Breast epithelium (tissue), 4 donors: Measurements from ENCODE around the gene PMS1. TPM values are rescaled to one million over a fixed set of nuclear protein-coding genes. Genes with fewer than 3 reads are reported as not detected.

ENCODE experiments used
- DNase-seq, 2 donors: peaks; one replicate each; pipeline ENCODE4 v3.0.0-alpha.2; 2019; ENCODE audit warnings: low spot score in 2 of 2
- H3K27ac ChIP-seq, 2 donors: fragments of 200-600 bp; sonication (generic) in 1 of 2; one replicate each; pipeline ENCODE4 v1.5.1; 2016 to 2019; ENCODE audit warnings: mild to moderate bottlenecking in 1 of 2
- H3K27me3 ChIP-seq, 2 donors: fragments of 200-600 bp; sonication (generic) in 1 of 2; one replicate each; pipeline versions ENCODE4 v1.5.1 to v1.6.0; 2017 to 2019; ENCODE audit warnings: control low read depth in 1 of 2, mild to moderate bottlenecking in 1 of 2
- H3K36me3 ChIP-seq: fragments of 200-600 bp; one replicate; pipeline ENCODE4 v1.5.1; 2019
- H3K4me1 ChIP-seq, 2 donors: fragments of 200-600 bp; sonication (generic); one replicate each; pipeline ENCODE4 v1.5.1; 2016 to 2019; ENCODE audit warnings: control low read depth in 1 of 2
- H3K4me3 ChIP-seq, 3 donors: fragments of 200-600 bp; sonication (generic); 1 replicate in 2 of 3; 2 replicates in 1 of 3; pipeline ENCODE4 v1.5.1; 2016 to 2019; ENCODE audit warnings: mild to moderate bottlenecking in 3 of 3, moderate library complexity in 2 of 3
- H3K9me3 ChIP-seq, 2 donors: fragments of 200-600 bp; sonication (generic) in 1 of 2; one replicate each; pipeline ENCODE4 v1.5.1; 2016 to 2019; ENCODE audit warnings: control low read depth in 1 of 2
- CTCF ChIP-seq, 3 donors: fragments of 450-650 bp; IDR thresholded peaks; one replicate each; pipeline ENCODE4 v1.5.1; 2016 to 2017; ENCODE audit warnings: antibody characterized with exemption in 3 of 3, mild to moderate bottlenecking in 3 of 3, moderate library complexity in 3 of 3
- POLR2A ChIP-seq: fragments of 450-650 bp; IDR thresholded peaks from one replicate; pipeline ENCODE4 v1.6.1; 2016; ENCODE audit warnings: antibody characterized with exemption, mild to moderate bottlenecking, moderate library complexity
- POLR2AphosphoS5 ChIP-seq, 3 donors: sonication (generic); formaldehyde crosslinking; IDR thresholded peaks; one replicate each; pipeline ENCODE4 v1.6.1; 2017; ENCODE audit warnings: antibody characterized with exemption in 3 of 3
- intact Hi-C: fragments of 100-400 bp; cut with DNase I; formaldehyde crosslinking; loops from one replicate; pipeline ENCODE4 v1.15.1; 2023; ENCODE audit warnings: low total_unique reads
- total RNA-seq, 3 donors: library from RNA; depleted of rRNA; stranded (reverse); fragments of >200 nt; gene quantifications; one replicate each; pipeline ENCODE4 v1.1.0, GENCODE V29; 2016

PMS1 gene
- total RNA-seq, 3 donors from 2014 or later: 18.1 to 29.1 (median 21.0) TPM

DNA sequence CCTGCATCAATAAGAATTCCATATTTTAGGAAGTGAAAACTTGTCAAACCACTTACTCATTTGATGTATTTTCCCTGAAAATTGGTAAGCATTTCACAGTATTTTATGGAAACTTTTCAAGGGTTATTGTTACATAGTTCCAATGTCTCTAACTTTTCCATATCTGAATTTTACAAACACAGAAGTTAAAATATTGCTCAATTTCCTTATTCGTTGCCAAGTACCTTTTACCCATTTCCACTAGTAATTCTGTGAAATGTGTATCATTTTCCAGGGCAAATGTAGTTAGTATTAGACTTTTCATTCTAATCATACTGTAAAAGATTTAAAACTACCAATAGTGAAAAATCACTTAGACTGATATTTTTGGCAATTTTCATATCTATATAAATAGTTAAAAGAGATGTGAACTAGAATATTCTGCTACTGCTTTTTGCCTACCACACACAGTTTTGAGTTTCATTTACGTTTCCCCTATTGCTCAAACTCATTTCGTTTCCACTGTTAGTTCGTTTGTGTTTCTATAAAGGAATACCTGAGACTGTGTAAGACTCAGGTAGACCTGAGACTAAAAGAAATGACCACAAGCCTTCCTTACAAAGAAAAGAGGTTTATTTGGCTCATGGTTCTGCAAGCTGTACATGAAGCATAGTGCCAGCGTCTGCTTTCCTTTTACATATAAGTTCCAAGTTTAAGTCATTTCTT is 86.3 kb downstream of the PMS1 start:
- Histone ChIP-seq H3K4me3 (no peak overlapping the region), H3K36me3 (no peaks in the 10 kb centered on the region), H3K9me3 (no peaks in the 10 kb centered on the region), H3K4me1 (no peaks in the 10 kb centered on the region), H3K27ac (no peak overlapping the region), H3K27me3 (no peaks in the 10 kb centered on the region)
- intact Hi-C loops: no loop called here
- DNase-seq: no peak
- TF ChIP-seq CTCF (IDR thresholded peaks at IDR 0.05) (no peak), POLR2A (no peak), POLR2AphosphoS5 (IDR thresholded peaks at IDR 0.05) (no peak)

GRCh38 chr2:189873696-189874095 is 89.4 kb downstream of the PMS1 start:
- Histone ChIP-seq H3K27me3 (no peaks in the 10 kb centered on the region), H3K9me3 (no peaks in the 10 kb centered on the region), H3K4me1 (no peaks in the 10 kb centered on the region), H3K27ac (no peak overlapping the region), H3K4me3 (no peak overlapping the region), H3K36me3 (no peaks in the 10 kb centered on the region)
- DNase-seq: no peak
- intact Hi-C loops: no loop called here
- no peak for TF ChIP-seq POLR2AphosphoS5 (IDR thresholded peaks at IDR 0.05)
- no peak for TF ChIP-seq CTCF (IDR thresholded peaks at IDR 0.05)
- no peak for TF ChIP-seq POLR2A

DNA sequence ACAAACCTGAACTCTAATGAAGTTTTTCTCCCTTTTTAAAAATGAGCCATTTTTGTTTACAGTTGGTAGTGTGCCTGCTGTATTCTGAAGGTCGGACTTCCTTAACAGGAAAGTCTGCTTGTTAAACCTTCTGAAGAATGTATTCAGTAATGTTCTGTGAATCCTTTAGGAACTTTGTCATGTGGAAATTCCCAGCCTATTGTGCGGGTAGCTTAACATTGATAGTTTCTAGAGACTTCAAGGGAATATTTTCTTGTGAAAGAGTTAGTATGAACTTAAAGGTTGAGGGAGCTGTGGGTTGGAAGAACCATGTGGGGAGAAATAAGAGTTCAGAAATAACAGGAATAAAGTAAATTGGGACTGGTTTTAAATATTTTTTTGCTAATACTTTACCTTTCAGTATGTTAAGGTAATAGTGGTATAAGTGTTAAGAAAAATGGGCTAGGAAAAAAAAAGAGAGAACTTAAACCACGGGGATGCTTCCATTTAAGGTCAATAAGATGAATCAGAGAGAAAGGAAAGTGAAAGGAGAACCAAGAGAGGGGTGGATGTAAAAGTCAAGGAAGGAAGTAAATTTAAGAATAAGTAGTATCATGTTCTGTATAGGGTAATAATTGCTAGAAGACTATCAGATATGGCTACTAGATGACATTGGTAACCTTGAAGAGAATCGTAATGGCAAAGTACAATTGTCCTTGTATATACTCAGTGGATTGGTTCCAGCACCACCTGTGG is 90.5 kb downstream of the PMS1 start:
- Histone ChIP-seq H3K27me3 (no peaks in the 10 kb centered on the region), H3K9me3 (no peaks in the 10 kb centered on the region), H3K4me3 (no peak overlapping the region), H3K27ac (no peak overlapping the region), H3K36me3 (no peaks in the 10 kb centered on the region), H3K4me1 (no peaks in the 10 kb centered on the region)
- intact Hi-C loops: no loop called here
- DNase-seq: no peak
- no peak for TF ChIP-seq CTCF (IDR thresholded peaks at IDR 0.05)
- TF ChIP-seq POLR2A: no peak
- no peak for TF ChIP-seq POLR2AphosphoS5 (IDR thresholded peaks at IDR 0.05)

DNA sequence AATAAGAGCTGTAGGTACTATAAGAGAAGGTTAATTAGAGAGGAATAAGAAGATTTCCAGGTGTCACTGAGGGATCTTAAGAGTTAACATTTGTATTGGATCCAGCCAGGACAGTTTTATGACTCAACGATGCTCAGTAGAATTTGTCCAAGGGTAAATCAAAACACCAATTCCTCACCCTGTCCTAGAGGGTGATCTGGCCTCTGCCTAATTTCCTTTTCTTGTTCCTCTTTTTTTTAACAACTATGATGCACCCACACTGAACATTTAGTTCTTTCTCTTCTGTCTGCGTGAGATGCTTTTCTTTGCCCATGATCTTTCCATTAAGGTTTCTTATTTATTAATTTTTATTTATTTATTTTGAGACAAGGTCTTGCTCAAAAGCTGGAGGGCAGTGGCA is 92.0 kb downstream of the PMS1 start:
- intact Hi-C loops: no loop called here
- H3K36me3 ChIP-seq: no peaks in the 10 kb centered on the region

More for the DNA sequence above, 92.0 kb downstream of the PMS1 start:
- no peak overlapping the region for H3K27ac ChIP-seq
- no peak for DNase-seq
- no peak for TF ChIP-seq POLR2A
- TF ChIP-seq POLR2AphosphoS5 (IDR thresholded peaks at IDR 0.05): no peak
- TF ChIP-seq CTCF (IDR thresholded peaks at IDR 0.05): no peak
- H3K4me1 ChIP-seq: no peaks in the 10 kb centered on the region
- no peaks in the 10 kb centered on the region for H3K27me3 ChIP-seq
- H3K4me3 ChIP-seq: no peak overlapping the region
- no peaks in the 10 kb centered on the region for H3K9me3 ChIP-seq
